ENCODE results near the gene GRIN2A. TPM values are rescaled to one million over a fixed set of nuclear protein-coding genes. Genes with fewer than 3 reads are reported as not detected.

GRIN2A gene
- total RNA-seq, 1 donor from 2014 or later, result not detected

DNA sequence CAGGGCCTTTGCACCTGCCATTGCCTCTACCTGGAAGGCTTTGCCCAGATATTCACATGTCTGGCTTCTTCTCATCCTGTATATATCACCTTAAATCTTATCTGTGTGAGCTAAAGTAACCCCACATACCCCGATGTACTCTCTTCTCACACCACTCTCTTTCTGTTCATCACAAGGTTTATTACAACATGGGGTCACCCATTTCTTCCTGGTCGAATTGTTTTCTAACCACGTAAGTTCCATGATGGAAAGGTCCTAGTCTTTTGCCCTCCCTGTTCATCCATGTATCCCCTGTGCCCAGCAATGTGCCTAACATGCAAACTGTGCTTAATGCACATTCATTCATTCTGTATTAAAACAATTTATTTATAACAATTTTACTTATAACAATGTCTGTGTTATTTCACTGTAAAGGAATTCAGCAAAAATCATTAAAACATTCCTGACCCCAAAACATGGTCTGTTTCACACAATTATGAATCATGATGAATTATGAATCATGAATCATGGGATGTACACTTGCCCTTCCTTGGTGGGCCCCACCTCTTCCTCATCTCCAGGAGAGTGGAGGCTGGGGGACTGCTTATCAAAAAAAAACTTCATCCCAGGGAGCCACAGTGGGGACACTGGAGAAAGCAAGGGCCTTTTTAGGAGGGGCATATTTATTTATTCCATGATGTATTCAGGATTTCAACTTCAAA is 336.4 kb downstream of the GRIN2A start:
- Mint-ChIP-seq H3K27me3 (ENCODE audit: unreplicated experiment) (no peaks in the 10 kb centered on the region), H3K4me3 (ENCODE audit: unreplicated experiment) (no peak overlapping the region), H3K4me1 (ENCODE audit: unreplicated experiment) (peaks cover 10% of the 10 kb centered on the region), H3K36me3 (ENCODE audit: unreplicated experiment) (no peaks in the 10 kb centered on the region), H3K27ac (ENCODE audit: unreplicated experiment) (no peak overlapping the region), H3K9me3 (ENCODE audit: unreplicated experiment) (peaks cover 5% of the 10 kb centered on the region)
- TF ChIP-seq, protein P1, sequence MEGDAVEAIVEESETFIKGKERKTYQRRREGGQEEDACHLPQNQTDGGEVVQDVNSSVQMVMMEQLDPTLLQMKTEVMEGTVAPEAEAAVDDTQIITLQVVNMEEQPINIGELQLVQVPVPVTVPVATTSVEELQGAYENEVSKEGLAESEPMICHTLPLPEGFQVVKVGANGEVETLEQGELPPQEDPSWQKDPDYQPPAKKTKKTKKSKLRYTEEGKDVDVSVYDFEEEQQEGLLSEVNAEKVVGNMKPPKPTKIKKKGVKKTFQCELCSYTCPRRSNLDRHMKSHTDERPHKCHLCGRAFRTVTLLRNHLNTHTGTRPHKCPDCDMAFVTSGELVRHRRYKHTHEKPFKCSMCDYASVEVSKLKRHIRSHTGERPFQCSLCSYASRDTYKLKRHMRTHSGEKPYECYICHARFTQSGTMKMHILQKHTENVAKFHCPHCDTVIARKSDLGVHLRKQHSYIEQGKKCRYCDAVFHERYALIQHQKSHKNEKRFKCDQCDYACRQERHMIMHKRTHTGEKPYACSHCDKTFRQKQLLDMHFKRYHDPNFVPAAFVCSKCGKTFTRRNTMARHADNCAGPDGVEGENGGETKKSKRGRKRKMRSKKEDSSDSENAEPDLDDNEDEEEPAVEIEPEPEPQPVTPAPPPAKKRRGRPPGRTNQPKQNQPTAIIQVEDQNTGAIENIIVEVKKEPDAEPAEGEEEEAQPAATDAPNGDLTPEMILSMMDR (IDR thresholded peaks at IDR 0.05), result no peak
- DNase-seq (ENCODE audit: extremely low spot score, unreplicated experiment), result no peak

GRCh38 chr16:9844361-9844760 is 337.9 kb downstream of the GRIN2A start:
- Mint-ChIP-seq H3K27me3 (ENCODE audit: unreplicated experiment) (no peaks in the 10 kb centered on the region), H3K36me3 (ENCODE audit: unreplicated experiment) (no peaks in the 10 kb centered on the region), H3K4me1 (ENCODE audit: unreplicated experiment) (peaks cover 10% of the 10 kb centered on the region), H3K9me3 (ENCODE audit: unreplicated experiment) (peaks cover 5% of the 10 kb centered on the region), H3K27ac (ENCODE audit: unreplicated experiment) (no peak overlapping the region), H3K4me3 (ENCODE audit: unreplicated experiment) (no peak overlapping the region)
- DNase-seq (ENCODE audit: extremely low spot score, unreplicated experiment), result no peak
- TF ChIP-seq, protein P1 (IDR thresholded peaks at IDR 0.05), result no peak

GRCh38 chr16:9843424-9844018 is 338.7 kb downstream of the GRIN2A start:
- TF ChIP-seq, protein P1 (IDR thresholded peaks at IDR 0.05), result no peak
- no peak overlapping the region for H3K27ac Mint-ChIP-seq (ENCODE audit: unreplicated experiment)
- peaks cover 5% of the 10 kb centered on the region for H3K9me3 Mint-ChIP-seq (ENCODE audit: unreplicated experiment)
- no peaks in the 10 kb centered on the region for H3K36me3 Mint-ChIP-seq (ENCODE audit: unreplicated experiment)
- no peak for DNase-seq (ENCODE audit: extremely low spot score, unreplicated experiment)
- peaks cover 10% of the 10 kb centered on the region for H3K4me1 Mint-ChIP-seq (ENCODE audit: unreplicated experiment)
- no peak overlapping the region for H3K4me3 Mint-ChIP-seq (ENCODE audit: unreplicated experiment)
- no peaks in the 10 kb centered on the region for H3K27me3 Mint-ChIP-seq (ENCODE audit: unreplicated experiment)

GRCh38 chr16:9840761-9841665 is 341.2 kb downstream of the GRIN2A start:
- no peak overlapping the region for H3K27ac Mint-ChIP-seq (ENCODE audit: unreplicated experiment)
- no peak for DNase-seq (ENCODE audit: extremely low spot score, unreplicated experiment)

More at GRCh38 chr16:9840761-9841665, 341.2 kb downstream of the GRIN2A start:
- H3K27me3 Mint-ChIP-seq (ENCODE audit: unreplicated experiment), result no peaks in the 10 kb centered on the region
- TF ChIP-seq, protein P1 (IDR thresholded peaks at IDR 0.05), result no peak
- peaks cover 5% of the 10 kb centered on the region for H3K9me3 Mint-ChIP-seq (ENCODE audit: unreplicated experiment)
- no peak overlapping the region for H3K4me3 Mint-ChIP-seq (ENCODE audit: unreplicated experiment)
- H3K4me1 Mint-ChIP-seq (ENCODE audit: unreplicated experiment), result peaks cover 4% of the 10 kb centered on the region
- no peaks in the 10 kb centered on the region for H3K36me3 Mint-ChIP-seq (ENCODE audit: unreplicated experiment)
